Central memory CD8-positive, alpha-beta T cell (primary cell): Measurements from ENCODE around the gene TGFB1.
A peak's percentile ranks its signal among the peaks of the same experiment; 100 is the strongest.

Experiments
- ATAC-seq: fragments of 150-1000 bp; cut with Tn5 transposase; replicated peaks from 2 replicates; pipeline ENCODE4 v1.10.0; 2022; ENCODE audit warnings: mild to moderate bottlenecking, moderate FRiP score, moderate number of reproducible peaks; ENCODE audit not compliant: poor library complexity, severe bottlenecking; ENCODE audit errors: extremely low read depth
- DNase-seq, 2 donors: peaks; one replicate each; pipeline ENCODE4 v3.0.0; 2021; ENCODE audit warnings: low spot score in 2 of 2
- H3K27ac Mint-ChIP-seq: one replicate; pipeline ENCODE4 v1.8.0; 2022; ENCODE audit warnings: low read depth, mild to moderate bottlenecking, moderate library complexity, mixed read lengths
- H3K27me3 Mint-ChIP-seq: one replicate; pipeline ENCODE4 v1.8.0; 2022; ENCODE audit warnings: mixed read lengths
- H3K36me3 Mint-ChIP-seq: one replicate; pipeline ENCODE4 v1.8.0; 2022; ENCODE audit warnings: mild to moderate bottlenecking, moderate library complexity, mixed read lengths; ENCODE audit not compliant: insufficient read depth
- H3K4me1 Mint-ChIP-seq: one replicate; pipeline ENCODE4 v1.8.0; 2022; ENCODE audit warnings: mixed read lengths
- H3K4me3 Mint-ChIP-seq: one replicate; pipeline ENCODE4 v1.8.0; 2022; ENCODE audit warnings: mild to moderate bottlenecking, moderate library complexity, mixed read lengths
- H3K9me3 Mint-ChIP-seq: one replicate; pipeline ENCODE4 v1.8.0; 2022; ENCODE audit warnings: mixed read lengths

The TGFB1 gene

DNA sequence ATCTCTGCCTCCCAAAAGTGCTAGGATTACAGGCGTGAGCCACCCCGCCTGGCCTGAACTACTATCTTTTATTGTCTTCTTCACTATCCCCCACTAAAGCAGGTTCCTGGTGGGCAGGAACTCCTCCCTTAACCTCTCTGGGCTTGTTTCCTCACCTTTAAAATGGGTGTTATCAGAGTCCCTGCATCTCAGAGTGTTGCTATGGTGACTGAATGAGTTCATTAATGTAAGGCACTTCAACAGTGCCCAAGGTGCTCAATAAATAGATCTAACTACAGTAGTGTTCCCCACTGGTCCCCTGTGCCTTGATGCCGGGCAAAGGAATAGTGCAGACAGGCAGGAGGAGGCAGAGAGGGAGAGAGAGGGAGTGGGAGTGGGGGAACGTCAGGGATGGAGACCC lies 23.2 kb downstream of the TGFB1 start:
- ATAC-seq (no peak), DNase-seq (no peak)
- H3K36me3 Mint-ChIP-seq = peaks cover 88% of the 10 kb centered on the region
- H3K9me3 Mint-ChIP-seq = no peaks in the 10 kb centered on the region
- no peaks in the 10 kb centered on the region for H3K27me3 Mint-ChIP-seq
- H3K4me3 Mint-ChIP-seq = peak overlapping the region; percentile 58
- H3K4me1 Mint-ChIP-seq = peaks cover 69% of the 10 kb centered on the region
- H3K27ac Mint-ChIP-seq = peak overlapping the region; percentile 92

GRCh38 chr19:41328842-41329225 lies 24.9 kb downstream of the TGFB1 start:
- no peak for DNase-seq
- Mint-ChIP-seq H3K9me3 (no peaks in the 10 kb centered on the region), H3K27ac (peak overlapping the region; percentile 96), H3K4me3 (peak overlapping the region; percentile 76), H3K27me3 (no peaks in the 10 kb centered on the region), H3K4me1 (peaks cover 75% of the 10 kb centered on the region), H3K36me3 (peaks cover 90% of the 10 kb centered on the region)
- ATAC-seq = no peak

- ATAC-seq = peak; percentile 42
- Mint-ChIP-seq H3K27ac (peak overlapping the region; percentile 96), H3K4me1 (peaks cover 76% of the 10 kb centered on the region), H3K4me3 (peak overlapping the region; percentile 76), H3K9me3 (no peaks in the 10 kb centered on the region), H3K36me3 (peaks cover 89% of the 10 kb centered on the region), H3K27me3 (no peaks in the 10 kb centered on the region)
- DNase-seq = peak in 1 of 2 donors; percentile 46
Observed at GRCh38 chr19:41328157-41328841, 25.4 kb downstream of the TGFB1 start.

DNA sequence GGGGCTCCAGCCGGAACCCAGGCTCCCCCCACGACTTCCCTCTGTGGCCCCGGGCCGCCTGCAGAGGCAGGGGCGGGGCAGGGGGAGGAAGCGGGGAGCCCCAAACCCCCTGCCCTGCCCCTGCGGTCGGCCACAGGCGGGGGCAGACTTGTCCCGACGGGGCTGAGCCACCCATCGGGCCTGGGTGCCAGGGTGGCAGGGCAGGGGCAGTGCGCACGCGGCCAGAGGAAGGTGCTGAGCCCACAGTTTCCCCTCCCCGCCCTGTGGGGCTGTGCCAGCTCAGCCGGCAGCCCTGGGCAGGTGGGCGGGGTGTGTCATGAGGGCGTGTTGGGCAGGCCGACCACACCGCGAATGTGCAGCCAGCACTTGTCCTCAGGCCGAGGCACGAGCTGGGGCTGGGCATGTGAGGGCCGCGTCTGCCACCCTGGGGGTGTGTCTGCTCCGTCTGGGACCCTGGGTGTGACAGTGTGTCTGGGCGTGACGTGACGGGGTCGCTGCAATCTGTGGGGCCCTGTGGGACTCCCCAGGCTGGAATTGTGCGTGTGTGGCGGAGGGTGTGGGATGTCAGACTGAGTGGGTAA lies 26.1 kb downstream of the TGFB1 start:
- Mint-ChIP-seq H3K4me1 (peaks cover 78% of the 10 kb centered on the region), H3K36me3 (peaks cover 87% of the 10 kb centered on the region), H3K27me3 (no peaks in the 10 kb centered on the region), H3K27ac (peak overlapping the region; percentile 96), H3K4me3 (peak overlapping the region; percentile 76), H3K9me3 (no peaks in the 10 kb centered on the region)
- ATAC-seq (peak; percentile 72), DNase-seq (peak; percentile 82 to 95)

- peaks cover 78% of the 10 kb centered on the region for H3K4me1 Mint-ChIP-seq
- DNase-seq (no peak), ATAC-seq (peak; percentile 5)
- H3K27me3 Mint-ChIP-seq = no peaks in the 10 kb centered on the region
- H3K9me3 Mint-ChIP-seq = no peaks in the 10 kb centered on the region
- H3K27ac Mint-ChIP-seq = peak overlapping the region; percentile 96
- H3K36me3 Mint-ChIP-seq = peaks cover 87% of the 10 kb centered on the region
- peak overlapping the region; percentile 76 for H3K4me3 Mint-ChIP-seq
Observed at GRCh38 chr19:41327076-41327575, 26.6 kb downstream of the TGFB1 start.

- H3K36me3 Mint-ChIP-seq = peaks cover 77% of the 10 kb centered on the region
- ATAC-seq (no peak), DNase-seq (no peak)
- peak overlapping the region; percentile 96 for H3K27ac Mint-ChIP-seq
- no peaks in the 10 kb centered on the region for H3K27me3 Mint-ChIP-seq
- H3K4me1 Mint-ChIP-seq = peaks cover 68% of the 10 kb centered on the region
- H3K9me3 Mint-ChIP-seq = no peaks in the 10 kb centered on the region
- peak overlapping the region; percentile 76 for H3K4me3 Mint-ChIP-seq
Observed at GRCh38 chr19:41325947-41326706, 27.6 kb downstream of the TGFB1 start.

DNA sequence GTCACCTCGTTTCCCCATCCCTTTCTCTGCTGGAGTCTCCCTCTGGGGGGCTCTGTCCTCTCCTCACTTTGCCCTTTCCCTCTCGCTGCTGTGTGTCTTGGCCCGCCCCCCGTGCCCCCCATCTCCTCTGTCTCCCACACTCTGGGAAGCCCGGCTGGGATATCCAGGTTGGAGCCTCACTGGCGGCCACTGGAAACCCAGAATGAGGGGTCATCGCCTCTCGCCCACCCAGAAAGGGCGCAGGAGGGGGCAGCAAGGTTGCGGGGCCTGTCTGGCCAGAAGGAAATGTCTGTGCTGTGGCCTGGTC lies 28.1 kb downstream of the TGFB1 start:
- peaks cover 78% of the 10 kb centered on the region for H3K36me3 Mint-ChIP-seq

GRCh38 chr19:41324921-41325639 lies 28.6 kb downstream of the TGFB1 start:
- DNase-seq (no peak), ATAC-seq (no peak)
- Mint-ChIP-seq H3K36me3 (peaks cover 75% of the 10 kb centered on the region), H3K27me3 (no peaks in the 10 kb centered on the region), H3K4me1 (peaks cover 58% of the 10 kb centered on the region), H3K4me3 (peak overlapping the region; percentile 70), H3K9me3 (no peaks in the 10 kb centered on the region), H3K27ac (peak overlapping the region; percentile 96)

More for the DNA sequence above, 28.1 kb downstream of the TGFB1 start:
- ATAC-seq = no peak
- peak overlapping the region; percentile 96 for H3K27ac Mint-ChIP-seq
- H3K9me3 Mint-ChIP-seq = no peaks in the 10 kb centered on the region
- no peaks in the 10 kb centered on the region for H3K27me3 Mint-ChIP-seq
- peaks cover 63% of the 10 kb centered on the region for H3K4me1 Mint-ChIP-seq
- DNase-seq = no peak
- H3K4me3 Mint-ChIP-seq = peak overlapping the region; percentile 70

DNA sequence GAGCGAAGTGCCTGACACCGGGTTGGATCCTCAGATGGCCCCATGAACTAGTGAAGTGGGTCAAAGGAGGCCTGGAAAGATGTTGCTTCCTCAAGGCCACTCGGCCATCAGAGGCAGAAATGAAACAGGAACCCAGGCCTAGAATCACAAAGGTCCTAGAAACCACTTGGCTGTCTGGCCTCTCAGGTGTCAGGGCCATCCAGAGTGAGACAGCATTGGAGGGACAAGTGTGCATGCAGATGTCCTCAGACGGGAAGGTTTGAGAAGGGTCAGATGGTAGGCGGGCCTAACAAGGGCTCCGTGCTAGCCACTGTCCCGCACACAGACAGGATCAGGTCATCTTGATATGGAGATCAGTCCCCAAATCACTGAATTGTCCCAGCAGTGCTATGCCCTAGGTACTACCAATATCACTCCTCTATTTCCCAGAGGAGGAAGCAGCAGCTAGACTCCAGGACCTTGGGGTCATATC lies 29.5 kb downstream of the TGFB1 start:
- ATAC-seq = no peak
- peak overlapping the region; percentile 96 for H3K27ac Mint-ChIP-seq
- H3K4me3 Mint-ChIP-seq = peak overlapping the region; percentile 70
- H3K36me3 Mint-ChIP-seq = peaks cover 75% of the 10 kb centered on the region
- H3K27me3 Mint-ChIP-seq = no peaks in the 10 kb centered on the region
- H3K4me1 Mint-ChIP-seq = peaks cover 57% of the 10 kb centered on the region
- no peak for DNase-seq
- H3K9me3 Mint-ChIP-seq = no peaks in the 10 kb centered on the region

DNA sequence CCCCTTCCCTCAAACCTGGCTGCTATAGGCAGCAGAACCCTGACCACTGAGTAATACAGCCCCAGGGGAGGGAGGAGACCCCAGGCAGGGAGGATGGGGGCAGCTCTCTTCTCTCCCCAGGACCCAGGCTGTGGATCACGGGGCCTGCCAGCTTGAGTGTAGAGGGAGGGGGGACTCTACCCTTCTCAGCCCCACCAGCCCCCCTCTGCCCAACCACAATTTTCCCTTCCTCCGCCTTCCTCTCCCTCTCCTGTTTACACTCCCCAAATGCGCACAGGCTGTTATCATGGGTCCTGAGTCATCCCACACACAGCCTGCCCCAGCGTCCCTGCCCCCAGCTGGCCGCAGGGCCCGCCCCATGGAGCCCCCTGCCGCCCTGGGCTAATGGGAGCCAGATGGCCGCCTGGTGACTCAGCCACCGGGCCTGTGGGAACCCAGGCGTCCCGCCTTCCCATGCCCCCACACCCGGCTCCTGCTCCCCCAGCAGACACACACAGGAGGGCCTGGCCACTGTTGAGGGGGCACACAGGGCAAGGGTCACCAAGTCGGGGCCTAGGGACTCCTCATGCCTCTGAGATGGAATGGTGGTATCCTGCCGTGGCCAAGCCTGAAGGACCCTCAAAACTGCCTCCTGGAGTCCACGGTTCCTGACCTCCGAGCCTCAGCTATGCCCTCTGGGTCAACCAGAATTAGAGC lies 30.1 kb downstream of the TGFB1 start:
- Mint-ChIP-seq H3K4me1 (peaks cover 50% of the 10 kb centered on the region), H3K36me3 (peaks cover 71% of the 10 kb centered on the region), H3K9me3 (no peaks in the 10 kb centered on the region)

DNA sequence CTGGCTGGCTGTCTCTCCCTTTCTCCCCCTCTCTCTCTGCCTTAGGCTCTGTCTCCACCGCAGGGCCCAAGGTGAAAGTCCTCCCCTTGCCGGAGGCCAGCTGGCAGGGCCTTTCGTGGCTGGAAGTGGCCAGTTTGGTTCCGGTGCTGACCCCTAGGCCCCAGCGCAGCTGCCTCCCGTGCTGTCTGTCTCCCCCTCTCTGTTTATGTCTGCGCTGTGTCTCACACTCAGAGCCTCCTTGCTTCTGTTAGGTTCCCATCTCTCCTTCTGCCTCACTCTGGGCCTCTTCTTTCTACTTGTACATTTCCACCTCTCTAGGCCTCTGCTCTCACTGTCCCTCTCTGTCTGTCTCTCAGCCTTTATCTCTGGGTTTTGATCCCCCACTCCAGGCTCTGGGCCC lies 30.7 kb downstream of the TGFB1 start:
- H3K27me3 Mint-ChIP-seq = no peaks in the 10 kb centered on the region
- peak overlapping the region; percentile 3 for H3K4me3 Mint-ChIP-seq
- H3K36me3 Mint-ChIP-seq = peaks cover 71% of the 10 kb centered on the region

More for the DNA sequence above, 30.1 kb downstream of the TGFB1 start:
- ATAC-seq (no peak), DNase-seq (no peak)
- no peak overlapping the region for H3K4me3 Mint-ChIP-seq
- H3K27ac Mint-ChIP-seq = peak overlapping the region; percentile 96
- H3K27me3 Mint-ChIP-seq = no peaks in the 10 kb centered on the region

DNA sequence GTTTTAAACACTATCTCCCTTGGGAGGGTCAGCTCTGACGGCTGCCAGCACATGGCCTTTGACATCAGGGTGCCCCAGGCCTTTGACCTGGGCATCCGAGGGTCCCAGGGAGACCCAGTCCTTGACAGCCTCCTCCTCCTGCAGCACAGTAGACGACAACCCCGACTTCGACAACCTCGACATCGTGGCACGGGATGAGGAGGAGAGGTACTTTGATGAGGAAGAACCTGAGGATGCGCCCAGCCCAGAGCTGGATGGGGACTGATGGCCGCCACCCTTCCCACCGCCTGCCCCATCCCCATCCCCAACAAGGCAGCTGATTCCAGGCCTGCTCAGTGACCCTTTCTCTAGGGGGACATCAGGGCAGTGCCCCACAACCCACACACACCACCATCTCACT lies 31.3 kb downstream of the TGFB1 start:
- Mint-ChIP-seq H3K27me3 (no peaks in the 10 kb centered on the region), H3K4me1 (peaks cover 40% of the 10 kb centered on the region), H3K27ac (peak overlapping the region; percentile 96), H3K9me3 (no peaks in the 10 kb centered on the region), H3K36me3 (peaks cover 71% of the 10 kb centered on the region), H3K4me3 (peak overlapping the region; percentile 3)
- DNase-seq = no peak
- ATAC-seq = no peak

More for the DNA sequence above, 30.7 kb downstream of the TGFB1 start:
- ATAC-seq = no peak
- peak overlapping the region; percentile 96 for H3K27ac Mint-ChIP-seq
- DNase-seq = no peak
- H3K9me3 Mint-ChIP-seq = no peaks in the 10 kb centered on the region
- peaks cover 45% of the 10 kb centered on the region for H3K4me1 Mint-ChIP-seq
